HG02763 (cell line): ENCODE measurements around the gene OR6M1.
A peak's percentile ranks its signal among the peaks of the same experiment; 100 is the strongest.

Source experiments
- ATAC-seq: cut with Tn5 transposase; IDR thresholded peaks from one replicate; pipeline ENCODE4 v1.9.1; 2021; ENCODE audit warnings: mild to moderate bottlenecking, moderate library complexity; ENCODE audit not compliant: unreplicated experiment

Gene OR6M1

DNA sequence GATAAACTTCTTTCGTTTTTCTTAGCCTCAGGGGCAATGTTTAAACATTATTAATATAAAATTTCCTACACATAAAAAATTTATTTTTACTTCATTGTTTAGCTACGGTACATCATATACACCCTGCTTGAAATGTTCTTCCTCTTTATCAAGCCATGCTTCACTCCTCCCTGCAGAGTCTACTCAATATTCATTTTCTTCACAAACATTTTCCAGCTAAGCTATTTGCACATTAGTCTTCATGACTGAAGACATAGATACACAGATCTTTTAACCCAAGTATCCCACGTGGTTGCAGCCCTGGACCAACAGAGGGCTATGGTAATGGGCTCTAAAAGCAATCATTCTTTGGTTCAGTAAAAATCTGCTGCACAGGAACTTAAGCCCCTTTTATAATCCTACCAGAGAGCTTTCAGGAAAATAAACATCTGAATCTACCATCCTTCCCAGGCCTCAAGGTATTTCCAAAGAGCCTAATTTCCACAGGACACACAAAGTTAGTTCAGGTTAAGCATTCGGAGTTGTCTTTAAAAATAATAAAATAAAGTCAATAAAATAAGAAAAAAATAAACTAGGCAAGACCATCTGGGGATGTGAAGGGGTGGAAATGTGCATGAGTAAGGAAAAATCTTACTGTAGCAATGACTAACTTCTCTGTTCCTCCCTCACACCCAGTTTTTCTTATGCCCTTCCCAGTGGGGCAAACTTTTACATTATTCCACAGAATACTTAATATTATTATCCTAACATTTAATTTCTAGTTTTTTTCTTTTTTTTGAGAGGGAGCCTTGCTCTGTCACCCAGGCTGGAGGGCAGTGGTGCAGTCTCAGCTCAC is 30.2 kb downstream of the OR6M1 start:
- no peak for ATAC-seq

DNA sequence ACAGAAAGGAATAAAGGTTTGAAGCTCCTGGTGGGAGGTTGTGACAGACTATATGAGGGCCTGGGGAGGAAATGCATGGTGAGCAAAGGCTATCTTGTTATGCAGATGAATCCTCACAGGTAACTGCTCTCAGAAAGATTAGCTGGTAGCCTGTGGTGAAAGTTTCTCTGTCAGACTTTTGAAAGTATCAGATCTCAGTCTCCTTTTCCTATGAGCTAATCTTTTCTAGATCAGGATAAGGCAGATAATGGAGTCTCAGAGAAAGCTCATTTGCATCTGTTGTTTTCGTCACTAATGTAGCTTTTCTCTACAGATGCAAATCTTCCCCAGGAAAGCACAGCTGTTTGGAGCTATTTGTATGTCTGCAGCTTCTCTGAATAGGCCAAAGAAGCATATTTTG is 30.9 kb downstream of the OR6M1 start:
- no peak for ATAC-seq

- ATAC-seq, result no peak
Measured at GRCh38 chr11:123773959-123774358, 32.2 kb downstream of the OR6M1 start.

DNA sequence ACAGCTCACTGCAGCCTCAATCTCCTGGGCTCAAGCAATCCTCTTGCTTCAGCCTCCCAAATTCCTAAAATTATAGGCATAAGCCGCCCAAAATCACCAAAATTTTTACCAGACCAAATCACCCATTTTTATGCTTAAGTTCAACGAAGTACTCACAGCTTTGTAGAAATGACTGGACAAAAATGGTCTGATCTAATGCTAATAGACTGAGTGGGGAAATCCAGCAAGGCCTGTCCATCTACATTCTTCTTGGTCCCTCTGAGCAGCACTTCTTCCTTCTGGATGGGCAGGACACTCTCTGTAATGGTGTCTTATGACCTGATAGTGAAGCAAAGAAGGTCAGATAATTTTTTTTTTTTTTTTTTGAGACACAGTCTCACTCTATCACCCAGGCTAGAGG is 33.1 kb downstream of the OR6M1 start:
- ATAC-seq, result no peak

- no peak for ATAC-seq
Measured at GRCh38 chr11:123771664-123772063, 34.5 kb downstream of the OR6M1 start.

DNA sequence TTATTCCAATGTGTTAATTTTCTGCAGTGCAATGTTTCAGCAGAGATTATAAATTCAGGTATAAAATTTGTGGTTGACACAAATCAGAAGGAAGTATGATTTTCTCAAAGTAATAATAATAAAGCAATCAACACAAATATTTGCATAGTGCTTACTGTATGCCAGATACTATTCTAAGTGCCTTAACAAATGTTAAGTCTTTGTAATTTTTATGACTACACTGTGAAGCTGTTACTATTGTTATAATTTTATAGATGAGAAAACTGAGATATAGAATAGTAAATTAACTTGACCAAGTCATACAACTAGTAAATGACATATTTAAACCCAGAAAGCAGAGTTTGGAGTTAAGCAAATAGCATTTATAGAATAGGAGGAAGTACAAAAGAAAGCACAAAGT is 35.4 kb downstream of the OR6M1 start:
- ATAC-seq, result no peak

DNA sequence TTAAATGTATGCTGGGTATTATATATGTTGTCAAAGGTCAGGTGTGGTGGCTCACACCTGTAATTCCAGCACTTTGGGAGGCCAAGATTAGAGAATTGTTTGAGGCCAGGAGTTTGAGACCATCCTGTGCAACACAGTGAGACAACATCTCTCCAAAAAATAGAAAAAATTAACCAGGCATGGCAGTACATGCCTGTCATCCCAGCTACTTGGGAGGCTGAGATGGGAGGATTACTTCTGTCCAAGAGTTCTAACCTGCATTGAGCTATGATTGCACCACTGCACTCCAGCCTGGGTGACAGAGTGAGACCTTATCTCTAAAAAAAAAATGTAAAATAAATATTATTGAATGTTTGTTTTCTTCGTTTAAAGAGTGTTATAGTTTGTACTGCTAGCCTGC is 40.5 kb downstream of the OR6M1 start:
- ATAC-seq, result no peak

- ATAC-seq, result no peak
Measured at GRCh38 chr11:123762422-123762821, 43.7 kb downstream of the OR6M1 start.

DNA sequence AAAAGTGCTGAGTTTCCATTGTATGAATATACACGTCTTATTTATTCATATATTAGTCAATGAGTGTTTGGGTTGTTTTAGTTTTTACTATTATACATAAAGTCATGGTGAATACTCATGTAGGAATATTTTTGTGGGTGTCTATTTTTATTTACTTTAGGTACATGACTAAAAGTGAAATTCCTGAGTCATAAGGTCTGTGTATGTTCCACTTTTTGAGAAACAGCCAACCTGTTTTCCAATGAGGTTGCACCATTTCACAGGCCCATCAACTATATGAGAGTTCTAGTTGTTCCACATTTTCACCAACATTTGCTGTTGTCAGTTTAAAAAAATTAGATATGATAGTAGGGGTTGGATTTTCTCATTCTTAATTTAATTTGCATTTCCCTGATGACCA is 45.3 kb downstream of the OR6M1 start:
- ATAC-seq, result peak; percentile 80

- no peak for ATAC-seq
Measured at GRCh38 chr11:123757976-123758375, 48.2 kb downstream of the OR6M1 start.

- no peak for ATAC-seq
Measured at GRCh38 chr11:123755813-123756212, 50.3 kb downstream of the OR6M1 start.
